ENCODE measurements around the gene RIN3. TPM values are rescaled to one million over a fixed set of nuclear protein-coding genes. Genes with fewer than 3 reads are reported as not detected.

RIN3 gene
- total RNA-seq, 1 experiment from 2014 or later: 2.6 TPM

- in situ Hi-C loops (cut with HindIII; ENCODE audit: low pct_unique_long_range_greater_than_20kb, low sequenced_read_pairs): no loop called here
These were observed 13.1 kb upstream of the RIN3 start for GRCh38 chr14:92500491-92500941.

GRCh38 chr14:92501891-92502351, 11.7 kb upstream of the RIN3 start:
- in situ Hi-C loops (cut with HindIII; ENCODE audit: low pct_unique_long_range_greater_than_20kb, low sequenced_read_pairs): no loop called here
- no peak for DNase-seq (ENCODE audit: low read depth, low spot score)

More at GRCh38 chr14:92500491-92500941, 13.1 kb upstream of the RIN3 start:
- DNase-seq (ENCODE audit: low read depth, low spot score): peak; percentile 91

DNA sequence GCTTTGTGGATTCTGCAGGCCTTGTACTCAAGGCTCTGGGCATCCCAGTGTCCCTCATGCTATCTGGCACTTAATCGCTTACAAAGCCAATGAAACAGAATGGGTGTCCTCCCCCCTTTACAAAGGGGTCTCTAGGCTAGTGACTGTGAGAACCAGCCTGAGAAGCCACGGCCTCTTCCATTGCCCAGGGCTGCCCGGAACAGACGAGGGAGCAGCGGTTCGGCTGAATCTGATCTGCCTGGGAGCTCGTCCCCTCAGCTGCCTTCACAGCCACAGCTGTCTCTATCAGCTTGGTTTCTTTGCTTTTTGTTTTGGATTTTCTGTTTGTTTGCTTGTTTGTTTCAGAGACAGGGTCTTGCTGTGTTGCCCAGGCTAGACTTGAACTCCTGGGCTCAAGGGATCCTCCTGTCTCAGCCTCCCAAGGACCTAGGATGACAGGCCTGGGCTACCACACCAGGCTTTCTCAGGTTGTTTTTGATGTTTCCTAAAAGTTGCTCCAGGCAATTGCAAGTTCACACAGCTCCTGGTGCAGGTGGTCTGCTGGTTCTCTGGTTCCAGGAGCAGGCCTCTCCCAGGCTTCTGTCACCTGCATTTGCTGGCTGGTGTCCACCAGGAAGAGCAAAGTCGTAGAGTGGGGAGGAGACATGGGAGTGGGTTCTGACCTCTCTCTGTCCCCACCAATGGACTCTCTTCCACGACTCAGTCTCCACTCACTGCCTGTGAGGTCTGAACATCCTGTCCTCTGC, 10.9 kb upstream of the RIN3 start:
- no peak for DNase-seq (ENCODE audit: low read depth, low spot score)
- in situ Hi-C loops (cut with HindIII; ENCODE audit: low pct_unique_long_range_greater_than_20kb, low sequenced_read_pairs): no loop called here

DNA sequence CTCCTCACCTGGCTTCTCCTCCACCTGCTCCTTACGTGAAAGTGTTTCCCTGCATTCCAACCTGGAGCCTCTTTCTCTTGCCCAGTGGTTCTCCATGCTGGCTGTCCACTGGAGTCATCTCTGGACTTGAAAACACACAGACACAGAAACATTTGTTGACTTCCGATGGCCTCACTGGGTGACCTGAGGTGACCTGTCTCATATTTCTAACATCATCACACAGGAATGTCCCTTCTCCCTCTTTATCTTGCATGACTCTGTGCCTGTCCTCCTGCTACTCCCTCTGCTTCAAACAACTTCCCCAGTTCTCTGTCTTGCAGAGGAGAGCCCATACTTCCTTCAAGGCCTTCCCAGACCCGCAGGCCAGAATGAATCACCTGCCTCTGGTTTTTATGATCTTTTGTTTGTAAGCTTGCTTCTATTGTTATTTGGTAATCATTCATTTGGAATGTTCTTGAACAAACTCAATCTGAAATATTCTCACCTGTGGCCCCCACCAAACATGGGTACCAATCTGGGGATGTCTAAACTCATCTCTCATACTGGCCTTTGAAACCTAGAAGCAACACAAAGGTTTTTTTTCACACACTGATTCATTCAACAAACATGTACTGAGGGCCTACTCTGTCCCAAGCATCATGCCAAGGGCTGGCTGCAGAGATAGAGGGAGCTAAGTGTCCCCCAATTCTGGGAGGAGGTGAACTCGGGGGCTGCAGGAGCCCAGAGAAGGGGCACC, 9.7 kb upstream of the RIN3 start:
- in situ Hi-C loops (cut with HindIII; ENCODE audit: low pct_unique_long_range_greater_than_20kb, low sequenced_read_pairs): no loop called here
- no peak for DNase-seq (ENCODE audit: low read depth, low spot score)

DNA sequence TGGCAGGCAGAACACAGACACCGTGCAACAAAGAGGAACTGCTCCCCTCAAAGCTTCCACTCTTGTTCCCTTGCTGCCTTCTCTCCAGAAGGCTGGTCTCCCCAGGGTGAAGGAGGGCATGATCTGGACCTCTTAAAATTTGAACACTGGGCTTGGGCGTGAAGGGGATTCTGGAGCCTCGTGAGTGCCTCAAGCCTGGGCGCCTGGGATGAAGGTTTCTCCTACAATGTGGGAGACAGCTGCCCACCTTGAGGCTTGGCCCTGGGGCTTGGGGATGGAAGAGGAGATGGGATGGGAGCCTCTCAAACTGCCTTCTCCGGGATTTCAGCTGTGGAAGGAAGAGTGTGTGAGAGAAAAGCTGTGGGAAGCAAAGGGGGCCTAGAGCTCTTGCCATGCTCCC, 7.8 kb upstream of the RIN3 start:
- in situ Hi-C loops (cut with HindIII; ENCODE audit: low pct_unique_long_range_greater_than_20kb, low sequenced_read_pairs): no loop called here
- DNase-seq (ENCODE audit: low read depth, low spot score): no peak

GRCh38 chr14:92506231-92506630, 7.3 kb upstream of the RIN3 start:
- DNase-seq (ENCODE audit: low read depth, low spot score): no peak
- in situ Hi-C loops (cut with HindIII; ENCODE audit: low pct_unique_long_range_greater_than_20kb, low sequenced_read_pairs): no loop called here

DNA sequence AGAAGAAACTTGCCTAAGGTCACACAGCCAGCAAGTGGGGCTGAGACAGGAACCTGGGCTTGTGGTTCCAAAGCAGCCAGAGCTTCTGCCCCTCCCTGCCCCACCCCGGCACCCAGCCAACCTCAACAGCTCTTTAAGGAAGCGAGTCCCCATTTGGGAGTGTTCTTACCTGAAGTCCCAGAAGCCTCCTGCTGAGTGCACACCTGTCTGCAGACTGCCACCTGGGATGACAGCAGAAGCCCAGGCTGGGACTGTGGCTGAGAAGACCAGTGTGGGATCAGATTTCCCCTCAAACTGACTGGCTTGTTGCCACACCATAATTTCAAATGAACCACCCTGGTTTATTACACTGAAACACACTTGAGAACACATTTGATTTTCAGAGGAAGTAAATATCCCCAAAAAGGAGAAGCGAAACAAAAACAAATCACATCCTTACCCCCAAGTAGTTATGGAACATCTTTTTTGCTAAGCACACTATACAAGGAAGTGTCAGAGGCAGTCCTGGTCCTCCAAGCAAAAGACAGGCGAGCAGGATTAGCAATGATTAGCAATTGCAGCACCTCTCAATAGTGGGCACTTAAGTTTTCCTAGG, 6.3 kb upstream of the RIN3 start:
- DNase-seq (ENCODE audit: low read depth, low spot score): no peak
- in situ Hi-C loops (cut with HindIII; ENCODE audit: low pct_unique_long_range_greater_than_20kb, low sequenced_read_pairs): no loop called here

DNA sequence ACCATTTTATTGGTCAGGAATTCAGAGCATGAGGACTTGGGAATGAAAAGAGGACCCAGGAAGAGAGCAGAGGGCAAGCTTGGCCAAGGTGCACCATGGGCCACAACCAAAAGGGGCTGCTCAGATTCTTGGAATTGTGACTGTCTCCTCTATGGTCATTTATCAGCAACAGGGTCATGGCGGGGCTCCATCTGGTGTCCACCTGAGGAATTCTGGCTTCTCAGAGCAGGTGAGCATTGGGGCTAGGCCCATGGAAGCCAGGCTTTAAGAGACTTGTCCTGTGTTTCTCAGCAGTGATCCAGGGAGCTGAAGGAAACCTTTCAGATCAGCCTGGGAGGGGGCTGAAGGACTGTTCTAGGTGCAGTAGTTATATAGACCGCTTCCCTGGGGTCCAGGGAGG, 2.6 kb upstream of the RIN3 start:
- in situ Hi-C loops (cut with HindIII; ENCODE audit: low pct_unique_long_range_greater_than_20kb, low sequenced_read_pairs): no loop called here
- peak; percentile 22 for DNase-seq (ENCODE audit: low read depth, low spot score)

DNA sequence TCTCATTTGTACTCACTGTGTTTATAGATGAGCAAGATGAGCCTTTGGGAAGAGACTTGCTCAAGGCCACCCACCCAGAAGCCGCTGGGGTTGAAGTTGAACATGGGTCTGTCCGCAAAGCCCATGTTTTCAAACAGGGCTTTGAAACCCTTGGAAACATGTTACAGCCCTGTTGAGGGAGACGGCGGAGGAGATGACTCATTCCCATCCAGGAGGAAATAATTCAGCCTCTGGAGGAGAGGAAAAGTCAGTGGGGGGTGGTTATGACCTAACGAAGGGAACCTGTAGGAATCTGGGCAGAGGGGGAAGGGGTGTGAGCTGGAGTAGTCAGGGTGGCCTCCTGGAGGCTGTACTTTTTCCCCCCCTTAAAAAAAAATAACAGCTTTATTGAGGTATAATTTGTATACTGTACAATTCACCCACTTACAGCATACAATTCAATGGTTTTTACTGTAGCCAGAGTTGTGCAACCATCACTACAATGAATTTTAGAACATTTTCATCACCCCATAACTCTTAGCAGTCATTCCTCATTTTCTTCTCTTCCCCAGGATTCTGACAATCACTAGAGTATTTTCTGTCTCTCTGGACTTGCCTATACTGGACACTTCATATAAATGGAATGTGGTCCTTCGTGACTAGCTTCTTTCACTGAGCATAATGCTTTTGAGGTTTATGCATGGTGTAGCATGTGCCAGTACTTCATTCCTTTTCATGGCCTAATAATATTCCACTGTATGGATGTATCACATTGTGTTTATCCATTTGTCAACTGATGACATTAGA, 1.9 kb upstream of the RIN3 start:
- DNase-seq (ENCODE audit: low read depth, low spot score): peak; percentile 50
- in situ Hi-C loops (cut with HindIII; ENCODE audit: low pct_unique_long_range_greater_than_20kb, low sequenced_read_pairs): no loop called here

DNA sequence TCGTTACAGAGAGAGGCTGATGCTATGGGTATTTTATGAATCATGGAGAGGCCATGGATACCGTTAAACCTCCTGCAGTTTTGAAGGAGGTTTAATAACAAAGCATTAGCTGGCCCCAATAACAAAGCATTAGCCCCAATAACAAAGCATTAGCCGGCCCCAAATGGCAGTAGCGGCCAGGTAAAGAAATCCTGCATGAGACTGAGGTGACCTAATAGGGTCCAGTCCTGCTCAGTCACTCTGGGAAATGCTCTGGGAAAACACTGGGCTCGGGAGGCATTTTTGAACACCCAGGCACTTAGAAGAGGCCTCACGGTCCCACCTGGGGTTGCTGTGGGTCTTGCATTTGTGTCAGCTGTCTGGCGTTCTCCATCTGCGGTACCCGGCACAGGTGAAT, 776 bp upstream of the RIN3 start:
- in situ Hi-C loops (cut with HindIII; ENCODE audit: low pct_unique_long_range_greater_than_20kb, low sequenced_read_pairs): no loop called here
- no peak for DNase-seq (ENCODE audit: low read depth, low spot score)

GRCh38 chr14:92513966-92514843, 624 bp downstream of the RIN3 start:
- no peak for DNase-seq (ENCODE audit: low read depth, low spot score)
- in situ Hi-C loops (cut with HindIII; ENCODE audit: low pct_unique_long_range_greater_than_20kb, low sequenced_read_pairs): no loop called here

DNA sequence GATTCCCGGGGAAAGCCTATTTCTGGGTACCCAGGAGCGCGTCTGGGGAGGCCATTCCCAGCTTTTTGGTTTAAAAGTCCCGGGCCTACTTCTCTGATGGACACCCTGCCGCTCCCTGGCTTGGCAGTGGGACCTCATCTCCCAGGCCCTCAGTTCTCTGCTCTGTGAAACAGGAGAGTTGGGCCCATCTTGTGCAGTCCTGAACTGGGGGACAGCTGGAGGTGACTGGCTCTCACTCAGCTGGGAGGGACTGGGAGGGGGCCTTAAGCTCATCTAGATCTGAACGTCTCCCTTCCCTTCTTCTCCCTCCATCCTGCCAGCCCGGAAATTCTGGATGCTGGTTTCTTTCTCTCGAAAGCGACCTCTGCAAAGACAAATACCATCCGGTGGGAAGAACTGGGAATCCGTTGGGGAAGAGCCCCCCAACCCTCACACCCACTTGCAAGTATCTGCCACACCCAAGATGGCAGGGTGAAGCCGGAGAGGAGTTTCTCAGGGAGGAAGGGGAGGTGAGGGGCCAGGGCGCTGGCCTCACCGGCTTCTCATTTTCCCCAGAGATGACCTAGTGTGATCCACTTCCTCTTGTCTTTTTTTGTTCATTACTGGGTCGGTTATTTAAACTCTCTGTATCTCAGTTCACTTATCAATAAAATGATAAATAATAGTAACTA, 1.4 kb downstream of the RIN3 start:
- in situ Hi-C loops (cut with HindIII; ENCODE audit: low pct_unique_long_range_greater_than_20kb, low sequenced_read_pairs): no loop called here
- DNase-seq (ENCODE audit: low read depth, low spot score): no peak

DNA sequence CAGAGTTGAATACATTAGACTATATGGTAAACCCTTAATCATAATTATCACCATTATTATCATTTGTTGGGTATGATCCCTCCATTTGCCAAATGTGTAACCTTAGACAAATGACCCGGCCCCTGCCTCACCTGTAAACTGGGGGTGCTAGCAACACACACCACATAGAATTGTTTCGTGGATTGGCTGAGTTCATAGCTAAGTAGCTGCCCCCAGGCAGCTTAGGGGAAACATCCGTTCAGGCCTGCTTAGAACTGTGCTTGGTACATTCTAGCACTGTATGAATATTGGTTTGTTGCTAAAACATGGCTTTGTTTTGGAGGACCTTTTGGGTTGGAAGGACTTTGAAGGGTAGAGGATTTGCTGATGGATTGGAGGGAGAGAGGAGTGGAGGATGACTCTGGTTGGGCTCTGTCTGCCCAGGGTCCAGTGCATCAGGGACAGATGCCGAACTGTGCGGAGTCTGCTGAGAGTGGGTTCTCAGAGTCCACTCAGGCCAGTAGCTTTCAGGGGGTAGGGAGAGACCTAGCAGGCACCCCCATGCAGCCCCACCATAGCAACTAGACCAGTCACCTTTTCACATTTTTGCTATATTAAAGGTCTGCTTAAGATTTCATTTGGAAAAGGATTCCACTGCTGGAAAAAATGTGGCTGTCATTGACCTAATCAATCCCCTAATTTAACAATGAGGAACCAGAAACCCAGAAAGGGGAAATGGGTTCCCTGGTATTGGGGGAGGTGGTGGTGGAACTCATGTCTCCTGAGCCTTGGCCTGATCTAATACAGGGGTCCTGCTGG, 2.2 kb downstream of the RIN3 start:
- in situ Hi-C loops (cut with HindIII; ENCODE audit: low pct_unique_long_range_greater_than_20kb, low sequenced_read_pairs): no loop called here
- no peak for DNase-seq (ENCODE audit: low read depth, low spot score)

GRCh38 chr14:92516344-92516965, 2.9 kb downstream of the RIN3 start:
- in situ Hi-C loops (cut with HindIII; ENCODE audit: low pct_unique_long_range_greater_than_20kb, low sequenced_read_pairs): no loop called here
- DNase-seq (ENCODE audit: low read depth, low spot score): no peak

GRCh38 chr14:92516966-92517506, 3.5 kb downstream of the RIN3 start:
- no peak for DNase-seq (ENCODE audit: low read depth, low spot score)
- in situ Hi-C loops (cut with HindIII; ENCODE audit: low pct_unique_long_range_greater_than_20kb, low sequenced_read_pairs): no loop called here
